GM10248 (cell line): ENCODE measurements around the gene PRICKLE1.

Experiments
- CTCF ChIA-PET: fragments of 300-600 bp; sonication (Branson Sonifier 250); formaldehyde crosslinking; extraction: SDS; loops from one replicate; lab custom pipeline; 2021; ENCODE audit warnings: antibody characterized with exemption; lab: Yijun Ruan, JAX
- POLR2A ChIA-PET: fragments of 350-650 bp; sonication (Branson Sonifier 250); formaldehyde crosslinking; extraction: SDS; loops from one replicate; lab custom pipeline; 2020; ENCODE audit warnings: antibody characterized with exemption; lab: Yijun Ruan, JAX
- DNase-seq: peaks from one replicate; pipeline ENCODE4 v3.0.0; 2012; ENCODE audit errors: extremely low spot score
- TF ChIP-seq, protein P1 (sequence below): IDR thresholded peaks from 2 replicates; pipeline ENCODE4 v1.5.1; 2012; ENCODE audit warnings: mild to moderate bottlenecking, low read depth; ENCODE audit errors: extremely low read depth, missing control alignments, control extremely low read depth

PRICKLE1 gene

DNA sequence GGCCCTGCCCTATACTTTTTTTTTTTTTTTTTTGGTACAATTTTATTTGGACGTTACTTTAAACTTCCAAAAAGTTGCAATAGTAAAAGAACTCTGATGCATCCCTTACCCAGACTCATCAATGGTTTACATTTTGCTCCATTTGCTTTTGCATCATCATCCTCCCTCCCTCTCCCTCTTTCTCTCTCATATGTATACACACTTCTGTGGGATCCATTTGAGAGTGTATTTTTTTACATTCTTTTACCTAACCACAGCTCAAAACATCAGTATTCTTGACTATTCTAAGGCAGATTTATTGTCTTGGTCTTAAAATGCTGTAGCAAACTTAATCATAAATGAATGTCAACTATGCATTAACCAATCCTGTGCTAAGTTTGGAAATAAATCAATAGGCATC is 111.6 kb downstream of the PRICKLE1 start:
- ChIA-PET CTCF (interaction anchor here (1.2 to 3.1 kb wide), 3 partner anchors 10 to 92 kb away, joined by 4 to 16 read pairs (median 5); no protein-coding TSS in a partner anchor), POLR2A (no interaction called here)
- TF ChIP-seq, protein P1, sequence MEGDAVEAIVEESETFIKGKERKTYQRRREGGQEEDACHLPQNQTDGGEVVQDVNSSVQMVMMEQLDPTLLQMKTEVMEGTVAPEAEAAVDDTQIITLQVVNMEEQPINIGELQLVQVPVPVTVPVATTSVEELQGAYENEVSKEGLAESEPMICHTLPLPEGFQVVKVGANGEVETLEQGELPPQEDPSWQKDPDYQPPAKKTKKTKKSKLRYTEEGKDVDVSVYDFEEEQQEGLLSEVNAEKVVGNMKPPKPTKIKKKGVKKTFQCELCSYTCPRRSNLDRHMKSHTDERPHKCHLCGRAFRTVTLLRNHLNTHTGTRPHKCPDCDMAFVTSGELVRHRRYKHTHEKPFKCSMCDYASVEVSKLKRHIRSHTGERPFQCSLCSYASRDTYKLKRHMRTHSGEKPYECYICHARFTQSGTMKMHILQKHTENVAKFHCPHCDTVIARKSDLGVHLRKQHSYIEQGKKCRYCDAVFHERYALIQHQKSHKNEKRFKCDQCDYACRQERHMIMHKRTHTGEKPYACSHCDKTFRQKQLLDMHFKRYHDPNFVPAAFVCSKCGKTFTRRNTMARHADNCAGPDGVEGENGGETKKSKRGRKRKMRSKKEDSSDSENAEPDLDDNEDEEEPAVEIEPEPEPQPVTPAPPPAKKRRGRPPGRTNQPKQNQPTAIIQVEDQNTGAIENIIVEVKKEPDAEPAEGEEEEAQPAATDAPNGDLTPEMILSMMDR = no peak
- no peak for DNase-seq

DNA sequence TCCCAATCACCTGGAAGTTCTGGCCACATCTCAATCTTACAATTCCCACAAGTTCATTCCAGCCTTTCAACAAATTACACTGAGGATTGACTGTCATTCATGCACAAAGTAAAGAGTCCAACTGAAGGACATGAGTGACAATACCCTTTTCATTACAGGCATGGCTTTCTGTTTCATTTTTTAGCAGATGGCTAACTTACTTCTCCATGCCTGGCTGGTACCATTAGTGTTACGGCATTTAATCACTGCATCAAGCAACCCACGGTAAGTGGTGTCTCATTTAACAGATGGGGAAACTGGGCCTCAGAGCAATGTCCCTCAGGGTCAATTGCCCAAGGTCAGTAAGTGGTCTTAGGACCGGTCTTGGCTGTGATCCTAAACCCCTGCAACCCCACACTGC is 114.4 kb downstream of the PRICKLE1 start:
- TF ChIP-seq, protein P1 = no peak
- no peak for DNase-seq
- POLR2A ChIA-PET = no interaction called here
- CTCF ChIA-PET = no interaction called here

DNA sequence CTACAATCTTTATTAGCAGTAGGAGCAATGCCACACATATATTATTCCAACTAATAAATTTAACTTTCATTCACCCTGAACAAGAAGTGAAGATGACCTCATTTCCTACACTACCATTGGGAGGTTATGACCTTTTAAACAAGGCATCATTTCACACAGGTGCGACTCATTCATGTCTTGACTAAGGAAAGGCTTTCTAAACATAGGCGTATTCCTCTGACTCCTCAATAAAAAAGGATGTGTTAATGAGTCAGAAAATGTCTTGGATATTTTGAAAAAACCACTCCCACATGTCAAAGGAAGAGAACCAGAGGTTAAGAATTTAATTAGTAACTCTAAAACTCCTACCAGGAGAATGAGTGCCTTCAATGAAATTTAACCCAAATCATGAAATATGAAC is 115.2 kb downstream of the PRICKLE1 start:
- DNase-seq = no peak
- ChIA-PET POLR2A (no interaction called here), CTCF (interaction anchor here (7.8 kb wide), 1 partner anchor 8 kb away, joined by 85 read pairs; no protein-coding TSS in a partner anchor)
- TF ChIP-seq, protein P1 = no peak

DNA sequence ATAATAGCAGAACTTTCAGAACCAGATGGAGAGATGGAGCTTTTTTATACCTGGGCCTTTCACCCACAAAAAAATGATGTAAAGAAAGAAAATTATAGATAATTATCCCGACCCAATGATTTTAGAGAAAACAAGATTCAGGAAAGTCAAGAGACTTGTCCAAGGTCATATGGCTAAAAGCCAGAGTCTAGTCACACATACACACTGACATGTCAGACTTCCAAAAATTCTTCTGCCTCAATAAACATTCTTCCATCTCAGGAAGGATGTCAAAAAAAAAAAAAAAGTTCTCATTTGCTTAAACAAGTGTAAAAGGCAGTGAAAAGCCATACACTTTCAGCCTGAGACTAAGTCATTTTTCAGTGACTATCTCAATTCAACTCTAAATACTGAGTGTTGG is 116.0 kb downstream of the PRICKLE1 start:
- TF ChIP-seq, protein P1 = no peak
- no peak for DNase-seq
- CTCF ChIA-PET = interaction anchor here (7.8 kb wide), 1 partner anchor 8 kb away, joined by 85 read pairs; no protein-coding TSS in a partner anchor
- POLR2A ChIA-PET = no interaction called here

DNA sequence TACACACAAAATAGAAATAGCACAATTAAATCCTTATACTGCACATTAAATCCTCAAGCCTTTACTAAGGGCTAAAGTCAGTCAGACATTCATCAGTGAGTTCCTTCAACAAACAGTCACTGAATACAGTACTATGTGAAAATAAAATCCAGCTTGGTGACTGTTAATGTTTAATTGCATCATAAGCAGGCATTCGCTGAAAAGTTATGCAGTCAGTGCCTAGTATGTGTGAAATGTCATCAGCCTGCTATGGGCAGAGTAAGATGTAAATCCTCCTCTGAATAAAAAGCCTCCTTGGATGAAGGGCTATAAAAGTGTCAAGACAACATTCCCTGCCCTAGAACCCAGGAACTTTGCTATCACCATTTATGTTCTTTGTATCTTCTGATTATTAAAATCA is 116.4 kb downstream of the PRICKLE1 start:
- TF ChIP-seq, protein P1 = no peak
- DNase-seq = no peak
- ChIA-PET POLR2A (no interaction called here), CTCF (interaction anchor here (0.9 to 7.8 kb wide), 2 partner anchors 9 to 12 kb away, joined by 3 to 85 read pairs; no protein-coding TSS in a partner anchor)

DNA sequence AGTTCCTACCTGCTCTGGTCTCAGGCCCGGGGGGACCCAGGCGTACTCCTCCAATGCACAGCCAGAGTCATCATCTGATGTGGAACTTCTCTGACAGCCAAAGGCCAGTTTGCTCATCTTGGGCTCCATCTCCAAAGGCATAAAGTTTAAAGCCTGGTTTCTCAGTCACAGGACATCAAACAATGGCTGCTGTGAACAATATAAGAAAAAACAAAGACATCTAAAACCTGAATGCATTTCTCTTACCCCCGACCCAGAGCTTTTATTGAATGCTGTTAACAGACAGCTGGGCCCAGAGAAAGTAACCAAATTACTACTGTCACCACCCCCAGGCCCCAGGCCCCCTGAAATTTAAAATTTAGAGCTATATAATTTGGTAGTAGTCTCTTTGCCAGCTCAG is 117.2 kb downstream of the PRICKLE1 start:
- TF ChIP-seq, protein P1 = no peak
- no peak for DNase-seq
- ChIA-PET POLR2A (no interaction called here), CTCF (interaction anchor here (0.9 to 7.8 kb wide), 2 partner anchors 10 to 13 kb away, joined by 3 to 85 read pairs; no protein-coding TSS in a partner anchor)
